Liver (tissue), 9 donors: Measurements from ENCODE around the gene SEPTIN8. TPM values are rescaled to one million over a fixed set of nuclear protein-coding genes. Genes with fewer than 3 reads are reported as not detected.

Experiments
- DNase-seq: peaks from one replicate; pipeline ENCODE4 v3.0.0-alpha.2; 2017; ENCODE audit warnings: low spot score
- H3K27ac ChIP-seq, 2 donors: one replicate each; pipeline ENCODE4 v1.7.0; 2013; ENCODE audit warnings: inconsistent platforms in 2 of 2, low read length in 2 of 2, control low read depth in 1 of 2, low read depth in 1 of 2, mild to moderate bottlenecking in 1 of 2
- H3K27me3 ChIP-seq, 4 donors: one replicate each; pipeline versions ENCODE4 v1.6.1 to v1.7.0; 2013; ENCODE audit warnings: low read length in 3 of 4, inconsistent platforms in 1 of 4, mild to moderate bottlenecking in 1 of 4, moderate library complexity in 1 of 4; ENCODE audit not compliant: control insufficient read depth in 4 of 4, insufficient read depth in 4 of 4
- H3K36me3 ChIP-seq, 4 donors: one replicate each; pipeline versions ENCODE4 v1.6.1 to v1.7.0; 2013; ENCODE audit warnings: low read length in 3 of 4, mild to moderate bottlenecking in 3 of 4, low read depth in 1 of 4, moderate library complexity in 1 of 4; ENCODE audit not compliant: control insufficient read depth in 4 of 4, insufficient read depth in 3 of 4
- H3K4me1 ChIP-seq, 4 donors: one replicate each; pipeline versions ENCODE4 v1.6.1 to v1.7.0; 2013; ENCODE audit warnings: low read length in 3 of 4, mild to moderate bottlenecking in 3 of 4, moderate library complexity in 1 of 4; ENCODE audit not compliant: control insufficient read depth in 4 of 4, insufficient read depth in 4 of 4
- H3K4me3 ChIP-seq, 3 donors: one replicate each; pipeline versions ENCODE4 v1.6.1 to v1.7.0; 2013; ENCODE audit warnings: low read length in 3 of 3, control low read depth in 1 of 3, low read depth in 1 of 3, mild to moderate bottlenecking in 1 of 3
- H3K9ac ChIP-seq, 2 donors: one replicate each; pipeline ENCODE4 v1.7.0; 2013; ENCODE audit warnings: low read length in 2 of 2, mild to moderate bottlenecking in 2 of 2, moderate library complexity in 2 of 2, control low read depth in 1 of 2, low read depth in 1 of 2
- H3K9me3 ChIP-seq, 4 donors: one replicate each; pipeline versions ENCODE4 v1.6.1 to v1.7.0; 2013; ENCODE audit warnings: low read length in 3 of 4; ENCODE audit not compliant: control insufficient read depth in 4 of 4
- ATF3 ChIP-seq: IDR thresholded peaks from 2 replicates; pipeline ENCODE4 v1.6.1; 2016; ENCODE audit warnings: antibody characterized with exemption
- CTCF ChIP-seq: fragments of 150-350 bp; IDR thresholded peaks from 2 replicates; pipeline ENCODE4 v1.5.1; 2017; ENCODE audit warnings: improper control_type of control experiment, low read depth, low read length; ENCODE audit not compliant: missing input control
- FOXA1 ChIP-seq: IDR thresholded peaks from 2 replicates; pipeline ENCODE4 v1.6.1; 2016; ENCODE audit warnings: antibody characterized with exemption
- FOXA2 ChIP-seq: IDR thresholded peaks from 2 replicates; pipeline ENCODE4 v1.6.1; 2016; ENCODE audit warnings: antibody characterized with exemption
- GABPA ChIP-seq, 2 donors: IDR thresholded peaks in 1 of 2; conservative IDR thresholded peaks in 1 of 2; 2 replicates each; pipeline ENCODE4 v1.6.1; 2016; ENCODE audit warnings: antibody characterized with exemption in 2 of 2, mild to moderate bottlenecking in 1 of 2, moderate library complexity in 1 of 2
- HNF4A ChIP-seq, 2 donors: conservative IDR thresholded peaks; 2 replicates each; pipeline ENCODE4 v1.6.1; 2016; ENCODE audit warnings: antibody characterized with exemption in 2 of 2, mild to moderate bottlenecking in 2 of 2
- HNF4G ChIP-seq: IDR thresholded peaks from 2 replicates; pipeline ENCODE4 v1.6.1; 2016; ENCODE audit warnings: antibody characterized with exemption
- JUND ChIP-seq, 2 donors: IDR thresholded peaks; 2 replicates each; pipeline ENCODE4 v1.6.1; 2016; ENCODE audit warnings: antibody characterized with exemption in 2 of 2
- MAX ChIP-seq: IDR thresholded peaks from 2 replicates; pipeline ENCODE4 v1.6.1; 2016; ENCODE audit warnings: antibody characterized with exemption
- RAD21 ChIP-seq, 2 donors: IDR thresholded peaks; 2 replicates each; pipeline ENCODE4 v1.6.1; 2016; ENCODE audit warnings: antibody characterized with exemption in 2 of 2, mild to moderate bottlenecking in 2 of 2
- REST ChIP-seq: IDR thresholded peaks from 2 replicates; pipeline ENCODE4 v1.6.1; 2016; ENCODE audit warnings: antibody characterized with exemption, mild to moderate bottlenecking
- RXRA ChIP-seq, 2 donors: IDR thresholded peaks; 2 replicates each; pipeline ENCODE4 v1.6.1; 2017 to 2018; ENCODE audit warnings: antibody characterized with exemption in 2 of 2, mild to moderate bottlenecking in 1 of 2
- SP1 ChIP-seq: IDR thresholded peaks from 2 replicates; pipeline ENCODE4 v1.6.1; 2018; ENCODE audit warnings: antibody characterized with exemption, mild to moderate bottlenecking
- YY1 ChIP-seq: IDR thresholded peaks from 2 replicates; pipeline ENCODE4 v1.6.1; 2016; ENCODE audit warnings: antibody characterized with exemption, mild to moderate bottlenecking
- WGBS: extraction: QIAGEN DNeasy Blood & Tissue Kit; methylation state at CpG from one replicate; pipeline ENCODE4 v1.1.7; 2013; 5-methylcytosine and 5-hydroxymethylcytosine counted together
- polyA plus RNA-seq, 2 donors: library from polyadenylated mRNA; stranded (reverse) in 1 of 2; unstranded in 1 of 2; fragments of 200-250 nt in 1 of 2; fragments of >200 nt in 1 of 2; fragmentation: Nextera tagmentation in 1 of 2; extraction: Ambion mirVana in 1 of 2; gene quantifications; one replicate each; pipeline versions ENCODE4 v1.2.1 to v1.2.3, GENCODE V29; 2013 to 2015
- total RNA-seq, 2 donors: library from RNA; depleted of rRNA; stranded (reverse); fragments of >200 nt; gene quantifications; one replicate each; pipeline ENCODE4 v1.2.3, GENCODE V29; 2014
- donor health status: healthy.
- donor health status: healthy.
- donor health status: healthy.
- donor health status: healthy.
- donor health status: healthy.

The SEPTIN8 gene
- total and polyA plus RNA-seq, 4 donors = 4.7 to 16.5 (median 9.8) TPM

GRCh38 chr5:132736853-132737833 lies 39.9 kb downstream of the SEPTIN8 start, which contains the start of gene KIF3A:
Gene KIF3A (minus strand): TSS chr5:132737546. CDS start chr5:132737419, 127 bp downstream.
- H3K4me1 ChIP-seq = peaks cover 2 to 11% (median 7%) of the 10 kb centered on the region in 4 donors
- TF ChIP-seq HNF4G (no peak), JUND (IDR thresholded peaks at IDR 0.05) (no peak), REST (no peak), HNF4A (conservative IDR thresholded peaks at IDR 0.05) (peak in 1 of 2 donors; percentile 20), YY1 (peak; percentile 59), CTCF (peak; percentile 10), RXRA (IDR thresholded peaks at IDR 0.05) (peak; percentile 9 to 23), FOXA1 (no peak), SP1 (no peak), FOXA2 (no peak), RAD21 (IDR thresholded peaks at IDR 0.05) (peak; percentile 17 to 36), MAX (no peak)
- peak; percentile 96 for DNase-seq
- H3K36me3 ChIP-seq = no peaks in the 10 kb centered on the region
- peak within 1 kb of the TSS in 1 of 2 donors; percentile 49 for H3K27ac ChIP-seq
- no peak within 1 kb of the TSS for H3K9ac ChIP-seq
- H3K27me3 ChIP-seq = no peaks in the 10 kb centered on the region
- H3K9me3 ChIP-seq = no peaks in the 10 kb centered on the region
- 2% methylated on average over 81 of the region's 81 CpGs for WGBS
- H3K4me3 ChIP-seq = peak within 1 kb of the TSS; percentile 79 to 93 (median 84)

- Histone ChIP-seq H3K4me3 (no peak overlapping the region), H3K27me3 (no peaks in the 10 kb centered on the region), H3K9ac (no peak overlapping the region), H3K36me3 (no peaks in the 10 kb centered on the region), H3K9me3 (no peaks in the 10 kb centered on the region), H3K27ac (no peak overlapping the region), H3K4me1 (peaks cover 2 to 11% (median 7%) of the 10 kb centered on the region in 4 donors)
- no peak for DNase-seq
- WGBS = 84% methylated on average over 2 of the region's 2 CpGs
- TF ChIP-seq SP1 = no peak
- no peak for TF ChIP-seq YY1
- no peak for TF ChIP-seq GABPA (IDR thresholded peaks at IDR 0.05 in 1 of 2, conservative IDR thresholded peaks at IDR 0.05 in 1 of 2)
- TF ChIP-seq RAD21 (IDR thresholded peaks at IDR 0.05) = no peak
- no peak for TF ChIP-seq FOXA1
- no peak for TF ChIP-seq JUND (IDR thresholded peaks at IDR 0.05)
- TF ChIP-seq CTCF = no peak
- no peak for TF ChIP-seq RXRA (IDR thresholded peaks at IDR 0.05)
- no peak for TF ChIP-seq REST
- no peak for TF ChIP-seq HNF4A (conservative IDR thresholded peaks at IDR 0.05)
- TF ChIP-seq ATF3 = no peak
These were observed 42.4 kb downstream of the SEPTIN8 start for GRCh38 chr5:132734687-132735086.
